GM19438 (cell line): ENCODE data around the gene SSTR5.

Source experiments
- ATAC-seq: cut with Tn5 transposase; IDR thresholded peaks from one replicate; pipeline ENCODE4 v1.9.1; 2021; ENCODE audit warnings: low read depth; ENCODE audit not compliant: unreplicated experiment

Gene SSTR5

GRCh38 chr16:1053700-1054368 lies 18.7 kb upstream of the SSTR5 start:
- no peak for ATAC-seq

GRCh38 chr16:1054660-1055556 lies 17.6 kb upstream of the SSTR5 start:
- ATAC-seq, result no peak

GRCh38 chr16:1055557-1055924 lies 17.0 kb upstream of the SSTR5 start:
- no peak for ATAC-seq

- no peak for ATAC-seq
These were observed 16.4 kb upstream of the SSTR5 start for GRCh38 chr16:1056196-1056595.

GRCh38 chr16:1057252-1057932 lies 15.2 kb upstream of the SSTR5 start:
- no peak for ATAC-seq

GRCh38 chr16:1058216-1058615 lies 14.3 kb upstream of the SSTR5 start:
- no peak for ATAC-seq

- no peak for ATAC-seq
These were observed 13.2 kb upstream of the SSTR5 start for GRCh38 chr16:1059310-1059709.

GRCh38 chr16:1060416-1061340 lies 11.9 kb upstream of the SSTR5 start:
- ATAC-seq, result no peak

- no peak for ATAC-seq
These were observed 10.6 kb upstream of the SSTR5 start for GRCh38 chr16:1061769-1062505.

- ATAC-seq, result no peak
These were observed 9.7 kb upstream of the SSTR5 start for GRCh38 chr16:1062895-1063294.

- no peak for ATAC-seq
These were observed 8.8 kb upstream of the SSTR5 start for GRCh38 chr16:1063728-1064127.

GRCh38 chr16:1065469-1066128 lies 6.9 kb upstream of the SSTR5 start:
- ATAC-seq, result no peak

GRCh38 chr16:1066584-1067172 lies 5.9 kb upstream of the SSTR5 start:
- no peak for ATAC-seq

- ATAC-seq, result no peak
These were observed 4.9 kb upstream of the SSTR5 start for GRCh38 chr16:1067629-1068028.

GRCh38 chr16:1068451-1068850 lies 4.1 kb upstream of the SSTR5 start:
- no peak for ATAC-seq

- no peak for ATAC-seq
These were observed 3.4 kb upstream of the SSTR5 start for GRCh38 chr16:1069154-1069553.

GRCh38 chr16:1070084-1070863 lies 2.3 kb upstream of the SSTR5 start:
- no peak for ATAC-seq

- no peak for ATAC-seq
These were observed 1.6 kb upstream of the SSTR5 start for GRCh38 chr16:1070864-1071408.
